WTC11 (cell line): ENCODE data around the gene ANKRD62.

Source experiments
- ATF1 ChIP-seq: sonication (generic); formaldehyde crosslinking; IDR thresholded peaks from 2 replicates; pipeline ENCODE4 v1.8.1; 2023; ENCODE audit warnings: mild to moderate bottlenecking, moderate library complexity, missing genetic modification reagents
- ATF2 ChIP-seq: sonication (generic); formaldehyde crosslinking; IDR thresholded peaks from 2 replicates; pipeline ENCODE4 v1.8.1; 2022; ENCODE audit warnings: low read depth, missing genetic modification reagents, borderline replicate concordance
- ATF3 ChIP-seq: sonication (generic); formaldehyde crosslinking; conservative IDR thresholded peaks from 2 replicates; pipeline ENCODE4 v1.8.1; 2022; ENCODE audit warnings: mild to moderate bottlenecking, missing genetic modification reagents
- CREB1 ChIP-seq: sonication (generic); formaldehyde crosslinking; IDR thresholded peaks from 2 replicates; pipeline ENCODE4 v1.8.0; 2023; ENCODE audit warnings: mild to moderate bottlenecking, missing genetic modification reagents
- CTCF ChIP-seq: fragments of 200-600 bp; IDR thresholded peaks from 2 replicates; pipeline ENCODE4 v1.8.0; 2022; ENCODE audit warnings: antibody characterized with exemption
- E2F4 ChIP-seq: sonication (generic); formaldehyde crosslinking; IDR thresholded peaks from 2 replicates; pipeline ENCODE4 v1.8.1; 2022; ENCODE audit warnings: low read depth, mild to moderate bottlenecking, moderate library complexity, missing genetic modification reagents, borderline replicate concordance
- E2F5 ChIP-seq: sonication (generic); formaldehyde crosslinking; IDR thresholded peaks from 2 replicates; pipeline ENCODE4 v1.8.1; 2022; ENCODE audit warnings: mild to moderate bottlenecking, moderate library complexity, missing genetic modification reagents
- PREB ChIP-seq: sonication (generic); formaldehyde crosslinking; IDR thresholded peaks from 2 replicates; pipeline ENCODE4 v1.8.1; 2022; ENCODE audit warnings: mild to moderate bottlenecking, missing genetic modification reagents, moderate library complexity, borderline replicate concordance
- SOX15 ChIP-seq: fragments of 250-450 bp; sonication (Bioruptor Pico); IDR thresholded peaks from 2 replicates; pipeline ENCODE4 v1.9.0; 2021; ENCODE audit warnings: mild to moderate bottlenecking
- ZBTB43 ChIP-seq: sonication (generic); formaldehyde crosslinking; IDR thresholded peaks from 2 replicates; pipeline ENCODE4 v1.8.1; 2023; ENCODE audit warnings: mild to moderate bottlenecking, missing genetic modification reagents

- TF ChIP-seq ZBTB43 (CRISPR knock-in tag) (no peak), ATF2 (no peak), CREB1 (no peak), E2F5 (no peak), CTCF (no peak), ATF3 (CRISPR knock-in tag) (no peak), SOX15 (CRISPR knock-in tag) (no peak), ATF1 (CRISPR knock-in tag) (no peak), PREB (CRISPR knock-in tag) (no peak), E2F4 (CRISPR knock-in tag) (no peak)
Measured at GRCh38 chr18:12086249-12086648, 7.4 kb upstream of the ANKRD62 start.
